Activated CD4-positive, alpha-beta T cell treated with anti-CD3 and anti-CD28 coated beads, Interleukin-2, amount 10 ng/mL, durations not matched to agents 24 days and 14 days (primary cell): ENCODE results near the gene CD81. TPM values are rescaled to one million over a fixed set of nuclear protein-coding genes. Genes with fewer than 3 reads are reported as not detected.
"Not testable (repeated sequence)": the region's sequence is repeated elsewhere in the genome, so short reads cannot be mapped to it uniquely, and the experiment has no call there.

Experiments
- DNase-seq: peaks from one replicate; pipeline ENCODE4 v3.0.0; 2022
- H3K27ac Mint-ChIP-seq: one replicate; pipeline ENCODE4 v1.8.0; 2022; ENCODE audit warnings: mild to moderate bottlenecking, mixed read lengths
- H3K27me3 Mint-ChIP-seq: one replicate; pipeline ENCODE4 v1.8.0; 2022; ENCODE audit warnings: mixed read lengths
- H3K36me3 Mint-ChIP-seq: one replicate; pipeline ENCODE4 v1.8.0; 2022; ENCODE audit warnings: low read depth, mild to moderate bottlenecking, mixed read lengths
- H3K4me1 Mint-ChIP-seq: one replicate; pipeline ENCODE4 v1.8.0; 2021; ENCODE audit warnings: mixed read lengths
- H3K4me3 Mint-ChIP-seq: one replicate; pipeline ENCODE4 v1.8.0; 2022; ENCODE audit warnings: mild to moderate bottlenecking, moderate library complexity, mixed read lengths
- H3K9me3 Mint-ChIP-seq: one replicate; pipeline ENCODE4 v1.8.0; 2021; ENCODE audit warnings: mixed read lengths
- intact Hi-C: fragments of 100-400 bp; cut with micrococcal nuclease; formaldehyde crosslinking; loops from one replicate; pipeline ENCODE4 v1.15.1; 2023
- total RNA-seq: library from RNA; stranded (reverse); gene quantifications from 2 replicates; pipeline ENCODE4 v1.2.3, GENCODE V29; 2022

The CD81 gene
- total RNA-seq, 1 donor from 2014 or later: 225 TPM

GRCh38 chr11:2346014-2346413 is 31.1 kb upstream of the CD81 start:
- Mint-ChIP-seq H3K27ac (no peak overlapping the region), H3K4me1 (no peaks in the 10 kb centered on the region), H3K36me3 (no peaks in the 10 kb centered on the region), H3K4me3 (no peak overlapping the region), H3K9me3 (peaks cover 4% of the 10 kb centered on the region), H3K27me3 (no peaks in the 10 kb centered on the region)
- intact Hi-C loops: no loop called here
- no peak for DNase-seq

- Mint-ChIP-seq H3K36me3 (no peaks in the 10 kb centered on the region), H3K27me3 (no peaks in the 10 kb centered on the region), H3K9me3 (peaks cover 4% of the 10 kb centered on the region), H3K4me3 (no peak overlapping the region), H3K27ac (no peak overlapping the region), H3K4me1 (no peaks in the 10 kb centered on the region)
- no peak for DNase-seq
- intact Hi-C loops: no loop called here
Measured at GRCh38 chr11:2346586-2347307, 30.4 kb upstream of the CD81 start.

- Mint-ChIP-seq H3K27ac (no peak overlapping the region), H3K36me3 (no peaks in the 10 kb centered on the region), H3K27me3 (no peaks in the 10 kb centered on the region), H3K9me3 (peaks cover 4% of the 10 kb centered on the region), H3K4me3 (no peak overlapping the region), H3K4me1 (no peaks in the 10 kb centered on the region)
- intact Hi-C loops: no loop called here
- DNase-seq: no peak
Measured at GRCh38 chr11:2347308-2347830, 29.7 kb upstream of the CD81 start.

DNA sequence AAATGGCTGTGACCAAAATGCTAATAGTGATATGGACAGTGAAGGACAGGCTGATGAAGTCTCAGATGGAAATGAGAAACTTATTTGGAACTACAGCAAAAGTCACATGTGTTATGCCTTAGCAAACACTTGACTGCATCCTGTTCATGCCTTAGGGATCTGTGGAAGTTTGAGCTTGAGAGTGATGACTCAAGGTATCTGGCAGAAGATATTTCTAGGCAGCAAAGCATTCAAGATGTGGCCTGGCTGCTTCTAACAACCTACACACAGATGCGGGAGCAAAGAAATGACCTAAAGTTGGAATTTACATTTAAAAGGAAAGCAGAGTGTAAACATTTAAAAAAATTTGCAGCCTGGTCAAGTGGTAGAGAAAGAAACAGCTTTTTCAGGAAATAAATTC is 28.1 kb upstream of the CD81 start:
- H3K4me3 Mint-ChIP-seq: no peak overlapping the region
- intact Hi-C loops: no loop called here
- H3K9me3 Mint-ChIP-seq: peaks cover 4% of the 10 kb centered on the region
- no peak overlapping the region for H3K27ac Mint-ChIP-seq
- no peak for DNase-seq
- no peaks in the 10 kb centered on the region for H3K27me3 Mint-ChIP-seq
- no peaks in the 10 kb centered on the region for H3K36me3 Mint-ChIP-seq
- H3K4me1 Mint-ChIP-seq: no peaks in the 10 kb centered on the region

GRCh38 chr11:2351701-2352100 is 25.4 kb upstream of the CD81 start:
- Mint-ChIP-seq H3K27me3 (no peaks in the 10 kb centered on the region), H3K36me3 (no peaks in the 10 kb centered on the region), H3K27ac (no peak overlapping the region), H3K4me3 (no peak overlapping the region), H3K4me1 (no peaks in the 10 kb centered on the region), H3K9me3 (peaks cover 4% of the 10 kb centered on the region)
- no peak for DNase-seq
- intact Hi-C loops: no loop called here

DNA sequence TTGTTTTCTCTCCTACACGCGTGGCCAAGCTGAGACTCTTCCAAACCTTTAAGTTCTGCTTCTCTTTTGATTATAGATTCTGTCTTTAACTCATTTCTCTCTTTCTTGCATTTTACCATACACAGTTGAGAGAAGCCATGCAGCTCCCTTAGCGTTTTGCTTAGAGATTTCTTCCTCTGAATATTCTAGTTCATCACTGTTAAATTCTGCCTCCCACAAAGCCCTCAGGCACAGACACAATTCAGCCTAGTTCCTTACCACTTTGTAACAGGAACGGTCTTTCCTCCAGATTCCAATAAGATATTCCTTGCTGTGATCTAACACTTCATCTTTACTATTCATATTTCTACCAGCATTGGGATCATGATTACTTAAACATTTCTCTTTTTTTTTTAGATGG is 24.7 kb upstream of the CD81 start:
- Mint-ChIP-seq H3K27me3 (no peaks in the 10 kb centered on the region), H3K36me3 (no peaks in the 10 kb centered on the region), H3K27ac (no peak overlapping the region), H3K4me3 (no peak overlapping the region), H3K4me1 (no peaks in the 10 kb centered on the region), H3K9me3 (no peaks in the 10 kb centered on the region)
- intact Hi-C loops: no loop called here
- no peak for DNase-seq

GRCh38 chr11:2355000-2355644 is 22.0 kb upstream of the CD81 start:
- Mint-ChIP-seq H3K27me3 (no peaks in the 10 kb centered on the region), H3K36me3 (no peaks in the 10 kb centered on the region), H3K4me3 (no peak overlapping the region), H3K4me1 (no peaks in the 10 kb centered on the region), H3K27ac (no peak overlapping the region), H3K9me3 (no peaks in the 10 kb centered on the region)
- intact Hi-C loops: no loop called here
- DNase-seq: no peak

DNA sequence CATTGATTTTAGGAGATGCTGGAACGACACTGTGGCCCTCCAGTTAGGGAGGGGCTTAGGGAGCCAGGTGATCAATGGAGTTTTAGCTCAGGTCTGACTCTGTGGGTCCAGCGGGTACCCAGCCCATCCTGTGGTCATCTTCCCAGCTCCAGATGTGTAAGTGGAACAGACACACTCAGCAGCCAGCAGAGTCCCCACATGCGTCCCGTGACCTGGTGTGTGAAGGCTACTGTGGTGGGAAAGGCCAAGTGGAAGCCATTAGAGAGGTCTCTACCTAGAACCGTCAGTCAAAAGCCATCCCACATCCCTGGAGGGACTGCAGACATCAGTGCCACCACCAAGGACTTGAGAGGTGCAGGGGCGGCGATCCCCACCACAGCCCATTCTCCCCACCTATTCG is 19.9 kb upstream of the CD81 start:
- no peak for DNase-seq
- Mint-ChIP-seq H3K4me1 (no peaks in the 10 kb centered on the region), H3K4me3 (no peak overlapping the region), H3K27ac (no peak overlapping the region), H3K36me3 (no peaks in the 10 kb centered on the region), H3K27me3 (no peaks in the 10 kb centered on the region), H3K9me3 (no peaks in the 10 kb centered on the region)
- intact Hi-C loops: no loop called here

DNA sequence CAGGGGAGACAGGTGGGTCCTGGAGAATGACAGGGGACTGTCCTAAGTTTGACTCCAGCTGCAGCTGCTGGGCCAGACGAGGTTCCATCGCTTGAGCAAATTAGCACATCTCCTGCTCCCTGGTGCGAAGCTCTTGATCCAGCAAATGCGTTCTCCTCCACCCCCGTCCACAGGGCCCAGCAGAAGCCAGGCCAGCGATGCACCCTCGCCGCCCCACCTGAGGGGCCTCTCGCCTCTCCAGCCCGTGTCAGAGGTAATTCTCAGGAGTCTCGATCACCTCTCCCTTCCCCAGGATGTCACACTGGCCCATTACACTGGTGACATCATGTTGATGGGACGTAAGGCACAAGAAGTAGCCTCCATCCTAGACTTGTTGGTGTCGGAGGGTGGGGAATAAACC is 19.5 kb upstream of the CD81 start:
- H3K4me1 Mint-ChIP-seq, DNase-seq, intact Hi-C loops, H3K27me3 Mint-ChIP-seq, H3K4me3 Mint-ChIP-seq, H3K36me3 Mint-ChIP-seq, H3K9me3 Mint-ChIP-seq, H3K27ac Mint-ChIP-seq: not testable (repeated sequence)

DNA sequence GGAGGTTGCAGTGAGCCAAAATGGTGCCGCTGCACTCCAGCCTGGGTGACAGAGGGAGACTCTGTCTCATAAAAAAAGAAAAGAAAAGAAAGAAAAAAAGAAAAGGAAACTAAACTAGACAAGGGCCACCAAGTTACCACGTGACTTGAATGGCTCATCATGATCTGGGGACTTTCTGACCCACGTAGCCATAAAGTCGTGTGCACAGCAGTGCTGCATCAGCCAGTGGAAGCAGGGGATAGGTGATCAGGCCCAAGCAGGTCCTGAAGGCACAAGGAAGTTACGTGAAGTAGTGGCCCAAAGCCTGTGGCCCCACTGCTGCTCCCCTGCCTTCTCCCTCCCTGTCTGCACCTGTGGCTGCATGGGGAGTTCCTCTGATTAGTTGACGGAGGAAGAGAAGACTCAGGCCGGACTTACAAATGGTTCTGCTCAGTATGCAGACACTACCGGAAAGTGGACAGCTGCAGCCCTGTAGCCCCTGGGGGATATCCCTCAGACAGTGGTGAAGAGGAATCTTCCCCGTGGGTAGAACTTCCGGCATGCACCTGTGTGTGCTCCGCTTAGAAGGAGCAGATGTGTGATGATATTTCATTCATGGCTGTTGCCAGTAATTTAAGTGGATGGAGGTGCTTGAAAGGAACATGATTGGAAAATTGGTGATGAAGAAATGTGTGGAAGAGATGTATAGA is 18.2 kb upstream of the CD81 start:
- H3K4me3 Mint-ChIP-seq: no peak overlapping the region
- DNase-seq: no peak
- intact Hi-C loops: no loop called here

GRCh38 chr11:2359557-2359956 is 17.6 kb upstream of the CD81 start:
- Mint-ChIP-seq H3K9me3 (no peaks in the 10 kb centered on the region), H3K27ac (no peak overlapping the region), H3K36me3 (no peaks in the 10 kb centered on the region), H3K4me3 (no peak overlapping the region), H3K27me3 (no peaks in the 10 kb centered on the region), H3K4me1 (no peaks in the 10 kb centered on the region)
- DNase-seq: no peak
- intact Hi-C loops: no loop called here

More for the DNA sequence above, 18.2 kb upstream of the CD81 start:
- Mint-ChIP-seq H3K36me3 (no peaks in the 10 kb centered on the region), H3K27me3 (no peaks in the 10 kb centered on the region), H3K9me3 (no peaks in the 10 kb centered on the region), H3K27ac (no peak overlapping the region), H3K4me1 (no peaks in the 10 kb centered on the region)

DNA sequence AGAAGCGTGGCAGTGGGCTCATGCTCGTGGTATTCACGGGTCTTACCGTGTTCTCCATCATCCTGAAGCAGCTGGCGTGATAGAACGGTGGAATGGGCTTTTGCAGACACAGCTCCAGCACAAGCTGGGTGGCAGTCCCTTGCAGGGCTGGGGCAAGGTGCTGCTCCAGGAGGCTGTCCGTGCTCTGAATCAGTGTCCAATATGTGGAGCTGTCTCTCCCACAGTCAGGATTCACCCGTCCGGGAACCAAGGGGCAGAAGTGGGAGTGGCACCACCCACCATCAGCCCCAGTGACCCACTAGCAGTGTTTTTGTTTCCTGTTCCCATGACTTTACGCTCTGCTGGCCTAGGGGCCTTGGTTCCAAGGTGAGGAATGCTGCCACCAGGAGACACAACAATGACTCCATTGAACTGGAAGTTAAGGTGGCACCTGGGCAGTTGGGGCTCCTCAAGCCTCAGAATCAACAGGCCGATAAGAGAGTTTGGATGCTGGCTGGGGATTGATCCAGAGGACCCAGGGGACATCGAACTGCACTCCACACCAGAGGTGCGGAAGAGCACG is 16.9 kb upstream of the CD81 start:
- intact Hi-C loops: no loop called here
- H3K4me1 Mint-ChIP-seq: no peaks in the 10 kb centered on the region
- DNase-seq: no peak
- no peaks in the 10 kb centered on the region for H3K36me3 Mint-ChIP-seq
- no peak overlapping the region for H3K4me3 Mint-ChIP-seq
- H3K27me3 Mint-ChIP-seq: no peaks in the 10 kb centered on the region
- H3K9me3 Mint-ChIP-seq: no peaks in the 10 kb centered on the region
- H3K27ac Mint-ChIP-seq: no peak overlapping the region

- H3K4me1 Mint-ChIP-seq: no peaks in the 10 kb centered on the region
- no peaks in the 10 kb centered on the region for H3K36me3 Mint-ChIP-seq
- intact Hi-C loops: no loop called here
- no peak overlapping the region for H3K4me3 Mint-ChIP-seq
- H3K27me3 Mint-ChIP-seq: no peaks in the 10 kb centered on the region
- no peak overlapping the region for H3K27ac Mint-ChIP-seq
- no peak for DNase-seq
- H3K9me3 Mint-ChIP-seq: no peaks in the 10 kb centered on the region
Measured at GRCh38 chr11:2361565-2361964, 15.5 kb upstream of the CD81 start.

DNA sequence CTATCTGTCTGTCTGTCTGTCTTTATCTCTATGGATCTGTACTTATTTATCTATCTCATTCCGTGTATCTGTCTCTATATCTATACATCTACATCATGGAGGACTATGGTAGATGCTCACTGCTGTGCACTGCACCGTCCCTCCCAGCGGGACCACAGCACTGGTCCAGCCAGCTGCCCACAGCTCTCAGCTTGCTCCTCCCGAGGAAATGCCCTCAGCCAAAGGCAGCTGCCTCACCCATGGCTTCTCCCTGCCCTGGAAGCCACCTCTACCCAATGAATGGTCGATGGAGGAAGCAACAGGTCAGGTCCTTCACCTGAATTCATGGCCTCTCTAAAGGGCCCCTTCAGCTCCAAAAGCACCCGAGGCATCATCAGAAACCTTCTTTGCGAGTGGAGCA is 14.7 kb upstream of the CD81 start:
- Mint-ChIP-seq H3K9me3 (no peaks in the 10 kb centered on the region), H3K4me3 (no peak overlapping the region), H3K4me1 (no peaks in the 10 kb centered on the region), H3K27ac (no peak overlapping the region), H3K36me3 (no peaks in the 10 kb centered on the region), H3K27me3 (no peaks in the 10 kb centered on the region)
- intact Hi-C loops: no loop called here
- DNase-seq: no peak
